SU-DHL-6 (cell line): ENCODE data around the gene SRGAP1.
"Not testable (repeated sequence)": the region's sequence is repeated elsewhere in the genome, so short reads cannot be mapped to it uniquely, and the experiment has no call there.

ENCODE experiments used
- H2AFZ ChIP-seq: fragments of 200-600 bp; sonication (generic); 2 replicates; pipeline ENCODE4 v1.6.1; 2014; ENCODE audit warnings: low read depth, mild to moderate bottlenecking, moderate library complexity, mixed read lengths, antibody characterized with exemption, low read length; ENCODE audit not compliant: severe bottlenecking
- H3F3A ChIP-seq: fragments of 200-600 bp; shearing (Covaris generic); 2 replicates; pipeline ENCODE4 v1.6.0; 2016; ENCODE audit warnings: antibody characterized with exemption, mild to moderate bottlenecking; ENCODE audit not compliant: insufficient read depth
- H3K27ac ChIP-seq: fragments of 200-600 bp; sonication (generic); 2 replicates; pipeline ENCODE4 v1.5.1; 2016; ENCODE audit warnings: low read depth, mild to moderate bottlenecking, low read length, moderate library complexity, mixed read lengths
- H3K27me3 ChIP-seq: fragments of 200-600 bp; sonication (generic), shearing (Covaris generic); 2 replicates; pipeline ENCODE4 v1.6.0; 2014; ENCODE audit warnings: mild to moderate bottlenecking, low read length
- H3K36me3 ChIP-seq: fragments of 200-600 bp; sonication (generic); 2 replicates; pipeline ENCODE4 v1.6.1; 2014; ENCODE audit warnings: mild to moderate bottlenecking, low read length, mixed read lengths
- H3K4me2 ChIP-seq: fragments of 300-600, 200-600 bp; shearing (Covaris generic), sonication (generic); 2 replicates; pipeline ENCODE4 v1.6.0; 2014; ENCODE audit warnings: low read length, low read depth, mild to moderate bottlenecking; ENCODE audit not compliant: poor library complexity, severe bottlenecking
- H3K4me3 ChIP-seq: fragments of 200-600 bp; sonication (generic); 2 replicates; pipeline ENCODE4 v1.5.1; 2014; ENCODE audit warnings: antibody characterized with exemption, low read length, mild to moderate bottlenecking, mixed read lengths; ENCODE audit not compliant: insufficient read depth, poor library complexity, severe bottlenecking
- H3K79me2 ChIP-seq: fragments of 200-600 bp; sonication (generic); 2 replicates; pipeline ENCODE4 v1.6.1; 2014; ENCODE audit warnings: mild to moderate bottlenecking, low read length, moderate library complexity; ENCODE audit not compliant: insufficient read depth
- H3K9ac ChIP-seq: fragments of 200-600 bp; sonication (generic); 2 replicates; pipeline ENCODE4 v1.7.0; 2014; ENCODE audit warnings: mild to moderate bottlenecking, low read length
- H3K9me2 ChIP-seq: fragments of 200-600 bp; sonication (generic); replicated peaks from 2 replicates; pipeline ENCODE4 v1.6.1; 2014; ENCODE audit warnings: low read length; ENCODE audit not compliant: insufficient read depth
- H3K9me3 ChIP-seq: fragments of 200-600 bp; sonication (generic); 2 replicates; pipeline ENCODE4 v1.6.1; 2014; ENCODE audit warnings: low read length, mixed read lengths; ENCODE audit not compliant: insufficient read depth
- H4K20me1 ChIP-seq: fragments of 200-600 bp; sonication (generic); 2 replicates; pipeline ENCODE4 v1.6.1; 2014; ENCODE audit warnings: low read depth, mild to moderate bottlenecking, antibody characterized with exemption, low read length, moderate library complexity, mixed read lengths
- EZH2phosphoT487 ChIP-seq: fragments of 200-600 bp; sonication (generic), shearing (Covaris generic); conservative IDR thresholded peaks from 2 replicates; pipeline ENCODE4 v1.6.1; 2018; ENCODE audit warnings: mild to moderate bottlenecking, antibody characterized with exemption, low read length, moderate library complexity, mixed read lengths
- TF ChIP-seq, protein P1 (sequence below): fragments of 200-600 bp; sonication (generic); IDR thresholded peaks from one replicate; pipeline ENCODE4 v1.5.1; 2017; ENCODE audit warnings: antibody characterized with exemption, mild to moderate bottlenecking, low read length, moderate library complexity; ENCODE audit not compliant: insufficient read depth, poor library complexity, severe bottlenecking

Gene SRGAP1

GRCh38 chr12:64070454-64070853 is 226.0 kb downstream of the SRGAP1 start:
- H3F3A ChIP-seq, result no peaks in the 10 kb centered on the region
- H3K36me3 ChIP-seq, result no peaks in the 10 kb centered on the region
- no peaks in the 10 kb centered on the region for H4K20me1 ChIP-seq
- no peak overlapping the region for H3K27ac ChIP-seq
- H2AFZ ChIP-seq, result no peak overlapping the region
- H3K27me3 ChIP-seq, result no peaks in the 10 kb centered on the region
- H3K9me3 ChIP-seq, result no peaks in the 10 kb centered on the region
- H3K4me3 ChIP-seq, result no peak overlapping the region
- no peaks in the 10 kb centered on the region for H3K9me2 ChIP-seq
- H3K9ac ChIP-seq, result no peak overlapping the region
- no peaks in the 10 kb centered on the region for H3K79me2 ChIP-seq
- TF ChIP-seq EZH2phosphoT487, result no peak
- TF ChIP-seq, protein P1, sequence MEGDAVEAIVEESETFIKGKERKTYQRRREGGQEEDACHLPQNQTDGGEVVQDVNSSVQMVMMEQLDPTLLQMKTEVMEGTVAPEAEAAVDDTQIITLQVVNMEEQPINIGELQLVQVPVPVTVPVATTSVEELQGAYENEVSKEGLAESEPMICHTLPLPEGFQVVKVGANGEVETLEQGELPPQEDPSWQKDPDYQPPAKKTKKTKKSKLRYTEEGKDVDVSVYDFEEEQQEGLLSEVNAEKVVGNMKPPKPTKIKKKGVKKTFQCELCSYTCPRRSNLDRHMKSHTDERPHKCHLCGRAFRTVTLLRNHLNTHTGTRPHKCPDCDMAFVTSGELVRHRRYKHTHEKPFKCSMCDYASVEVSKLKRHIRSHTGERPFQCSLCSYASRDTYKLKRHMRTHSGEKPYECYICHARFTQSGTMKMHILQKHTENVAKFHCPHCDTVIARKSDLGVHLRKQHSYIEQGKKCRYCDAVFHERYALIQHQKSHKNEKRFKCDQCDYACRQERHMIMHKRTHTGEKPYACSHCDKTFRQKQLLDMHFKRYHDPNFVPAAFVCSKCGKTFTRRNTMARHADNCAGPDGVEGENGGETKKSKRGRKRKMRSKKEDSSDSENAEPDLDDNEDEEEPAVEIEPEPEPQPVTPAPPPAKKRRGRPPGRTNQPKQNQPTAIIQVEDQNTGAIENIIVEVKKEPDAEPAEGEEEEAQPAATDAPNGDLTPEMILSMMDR, result no peak
- no peak overlapping the region for H3K4me2 ChIP-seq

DNA sequence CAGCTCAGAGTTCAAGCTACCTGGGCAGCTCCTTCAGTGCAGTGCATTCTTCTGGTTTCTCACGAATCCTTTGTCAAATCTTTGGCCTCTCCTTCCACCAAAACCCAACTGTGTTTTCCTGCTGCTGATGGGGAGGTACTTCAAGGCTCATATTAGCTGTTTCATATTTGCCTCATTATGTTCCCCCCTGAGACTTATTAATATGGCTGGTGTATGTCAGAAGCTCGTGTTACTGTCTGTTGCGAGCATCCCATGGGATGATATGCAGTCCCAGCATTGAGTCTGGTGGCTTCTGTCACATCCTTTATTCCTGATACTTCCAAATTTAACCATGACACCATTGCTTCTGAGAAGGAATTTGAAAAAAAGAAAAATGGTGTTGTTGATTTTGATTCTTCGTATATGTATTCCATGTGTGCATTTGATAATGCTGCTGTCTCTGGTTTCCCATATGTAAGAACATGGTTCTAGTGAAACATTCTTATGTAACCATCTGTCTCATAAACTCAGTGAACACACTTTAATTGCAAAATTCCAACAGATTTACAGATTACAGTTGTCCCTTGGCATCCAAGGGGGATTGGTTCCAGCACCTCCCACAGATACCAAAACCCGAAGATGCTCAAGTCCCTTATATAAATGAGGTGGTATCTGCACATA is 228.5 kb downstream of the SRGAP1 start:
- no peak overlapping the region for H3K9ac ChIP-seq

GRCh38 chr12:64076565-64076964 is 232.1 kb downstream of the SRGAP1 start:
- H3K27me3 ChIP-seq, H3K36me3 ChIP-seq, H2AFZ ChIP-seq, H3K4me2 ChIP-seq, H3K79me2 ChIP-seq, H3K9me3 ChIP-seq, H3K27ac ChIP-seq, H3K9me2 ChIP-seq, H3F3A ChIP-seq, H3K9ac ChIP-seq, H4K20me1 ChIP-seq, H3K4me3 ChIP-seq: not testable (repeated sequence)

More for the DNA sequence above, 228.5 kb downstream of the SRGAP1 start:
- no peak overlapping the region for H3K4me2 ChIP-seq
- no peak overlapping the region for H2AFZ ChIP-seq
- H3K79me2 ChIP-seq, result no peaks in the 10 kb centered on the region
- H3K36me3 ChIP-seq, result no peaks in the 10 kb centered on the region
- H3F3A ChIP-seq, result no peaks in the 10 kb centered on the region
- no peaks in the 10 kb centered on the region for H3K9me2 ChIP-seq
- H3K27ac ChIP-seq, result no peak overlapping the region
- H4K20me1 ChIP-seq, result no peaks in the 10 kb centered on the region
- no peaks in the 10 kb centered on the region for H3K27me3 ChIP-seq
- no peaks in the 10 kb centered on the region for H3K9me3 ChIP-seq
- H3K4me3 ChIP-seq, result no peak overlapping the region
- no peak for TF ChIP-seq EZH2phosphoT487

- no peak overlapping the region for H3K4me3 ChIP-seq
- H3K27ac ChIP-seq, result no peak overlapping the region
- no peak overlapping the region for H2AFZ ChIP-seq
- no peaks in the 10 kb centered on the region for H3K9me2 ChIP-seq
- no peak overlapping the region for H3K4me2 ChIP-seq
- H3K27me3 ChIP-seq, result no peaks in the 10 kb centered on the region
- no peaks in the 10 kb centered on the region for H3F3A ChIP-seq
- TF ChIP-seq, protein P1, result no peak
- TF ChIP-seq EZH2phosphoT487, result no peak
- H4K20me1 ChIP-seq, result no peaks in the 10 kb centered on the region
- H3K9me3 ChIP-seq, result no peaks in the 10 kb centered on the region
- no peaks in the 10 kb centered on the region for H3K36me3 ChIP-seq
- H3K9ac ChIP-seq, result no peak overlapping the region
- no peaks in the 10 kb centered on the region for H3K79me2 ChIP-seq
Measured at GRCh38 chr12:64077922-64078321, 233.4 kb downstream of the SRGAP1 start.
